GM13977 (cell line): ENCODE results near the gene VWA2.

Experiments
- DNase-seq: peaks from one replicate; pipeline ENCODE4 v3.0.0; 2012; ENCODE audit warnings: low spot score
- in situ Hi-C: fragments of 300-500 bp; cut with MboI; formaldehyde crosslinking; loops from one replicate; pipeline ENCODE4 v1.12.0; 2022; ENCODE audit warnings: low sequenced_read_pairs, low pct_unique_long_range_greater_than_20kb, mixed read lengths, inconsistent platforms; ENCODE audit not compliant: unreplicated experiment
- TF ChIP-seq, protein P1 (sequence below): IDR thresholded peaks from 2 replicates; pipeline ENCODE4 v1.5.1; 2012; ENCODE audit warnings: mild to moderate bottlenecking, control low read depth; ENCODE audit not compliant: insufficient read depth; ENCODE audit errors: extremely low read depth, missing control alignments

Gene VWA2

DNA sequence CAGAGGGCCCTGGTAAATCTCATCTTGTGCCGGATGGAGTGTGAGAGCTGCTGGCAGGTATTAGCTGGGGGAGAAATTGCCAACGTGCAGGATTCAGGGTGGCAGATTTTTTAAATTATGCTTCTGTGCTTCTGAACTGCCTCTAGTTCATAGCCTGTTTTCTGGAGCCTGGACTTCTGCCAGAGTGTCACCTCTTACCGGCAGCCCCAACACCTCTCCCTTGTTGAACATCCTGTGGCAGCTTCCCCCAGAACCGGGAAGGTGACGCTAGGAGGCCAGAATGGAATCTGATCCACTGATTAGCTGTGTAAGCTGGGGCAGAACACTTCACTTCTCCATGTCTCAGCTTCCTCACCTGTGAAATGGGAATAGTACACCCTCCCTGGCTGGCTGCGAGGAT is 5.1 kb downstream of the VWA2 start:
- DNase-seq = no peak
- TF ChIP-seq, protein P1, sequence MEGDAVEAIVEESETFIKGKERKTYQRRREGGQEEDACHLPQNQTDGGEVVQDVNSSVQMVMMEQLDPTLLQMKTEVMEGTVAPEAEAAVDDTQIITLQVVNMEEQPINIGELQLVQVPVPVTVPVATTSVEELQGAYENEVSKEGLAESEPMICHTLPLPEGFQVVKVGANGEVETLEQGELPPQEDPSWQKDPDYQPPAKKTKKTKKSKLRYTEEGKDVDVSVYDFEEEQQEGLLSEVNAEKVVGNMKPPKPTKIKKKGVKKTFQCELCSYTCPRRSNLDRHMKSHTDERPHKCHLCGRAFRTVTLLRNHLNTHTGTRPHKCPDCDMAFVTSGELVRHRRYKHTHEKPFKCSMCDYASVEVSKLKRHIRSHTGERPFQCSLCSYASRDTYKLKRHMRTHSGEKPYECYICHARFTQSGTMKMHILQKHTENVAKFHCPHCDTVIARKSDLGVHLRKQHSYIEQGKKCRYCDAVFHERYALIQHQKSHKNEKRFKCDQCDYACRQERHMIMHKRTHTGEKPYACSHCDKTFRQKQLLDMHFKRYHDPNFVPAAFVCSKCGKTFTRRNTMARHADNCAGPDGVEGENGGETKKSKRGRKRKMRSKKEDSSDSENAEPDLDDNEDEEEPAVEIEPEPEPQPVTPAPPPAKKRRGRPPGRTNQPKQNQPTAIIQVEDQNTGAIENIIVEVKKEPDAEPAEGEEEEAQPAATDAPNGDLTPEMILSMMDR = no peak
- in situ Hi-C loops = no loop called here

GRCh38 chr10:114245121-114245791 is 6.2 kb downstream of the VWA2 start:
- DNase-seq = no peak
- in situ Hi-C loops = no loop called here
- TF ChIP-seq, protein P1 = no peak

DNA sequence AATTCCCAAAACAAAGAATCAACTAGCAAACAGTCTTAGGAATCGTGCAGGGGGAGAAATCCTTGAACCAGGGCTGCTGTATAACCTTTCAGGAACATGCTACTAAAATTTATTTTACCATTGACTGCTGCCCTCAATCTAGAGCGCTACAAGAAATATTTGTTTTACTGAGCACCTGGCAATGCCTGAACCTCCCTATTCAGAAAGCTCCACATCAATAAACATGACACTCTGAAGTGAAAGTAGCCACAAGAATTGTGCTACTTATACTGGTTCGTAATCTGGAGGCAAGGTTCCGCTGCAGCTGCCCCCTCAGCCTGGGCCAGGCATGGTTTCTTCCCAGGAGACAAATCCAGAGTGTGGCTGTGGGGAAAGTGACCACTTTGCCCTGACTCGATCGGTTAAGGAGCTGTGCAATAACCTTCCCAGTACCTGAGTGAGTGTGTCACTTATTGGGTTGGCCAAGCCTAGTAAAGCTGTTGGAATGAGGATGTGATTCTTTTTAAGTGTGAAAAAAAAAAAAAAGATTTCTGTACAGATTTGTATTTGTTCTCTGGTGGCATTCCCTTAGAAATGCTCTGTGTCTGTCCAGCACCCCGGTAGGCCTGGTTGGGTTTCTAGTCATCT is 7.7 kb downstream of the VWA2 start:
- no peak for DNase-seq
- TF ChIP-seq, protein P1 = no peak
- in situ Hi-C loops = no loop called here

- DNase-seq = no peak
- in situ Hi-C loops = no loop called here
- TF ChIP-seq, protein P1 = no peak
Observed at GRCh38 chr10:114250236-114250635, 11.2 kb downstream of the VWA2 start.

DNA sequence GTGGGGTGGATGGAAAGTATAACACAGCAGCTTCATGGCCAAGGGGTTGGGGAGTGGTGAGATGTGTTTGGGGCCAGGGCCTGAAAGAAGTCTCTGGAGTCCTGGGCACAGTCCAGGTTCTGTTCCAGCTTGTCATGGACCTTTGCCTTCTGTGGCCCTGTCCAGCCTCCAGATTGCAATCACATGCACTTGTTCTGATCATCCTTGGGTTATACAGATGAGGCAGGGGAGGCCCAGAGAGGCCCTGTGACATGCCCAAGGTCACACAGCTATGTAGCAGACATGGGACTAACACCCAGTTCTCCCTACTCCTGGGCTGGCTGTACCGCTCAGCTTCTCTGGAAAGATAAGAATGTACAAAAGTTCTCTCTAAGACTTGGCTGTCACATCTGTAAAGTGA is 11.7 kb downstream of the VWA2 start:
- DNase-seq = no peak
- TF ChIP-seq, protein P1 = no peak
- in situ Hi-C loops = no loop called here

DNA sequence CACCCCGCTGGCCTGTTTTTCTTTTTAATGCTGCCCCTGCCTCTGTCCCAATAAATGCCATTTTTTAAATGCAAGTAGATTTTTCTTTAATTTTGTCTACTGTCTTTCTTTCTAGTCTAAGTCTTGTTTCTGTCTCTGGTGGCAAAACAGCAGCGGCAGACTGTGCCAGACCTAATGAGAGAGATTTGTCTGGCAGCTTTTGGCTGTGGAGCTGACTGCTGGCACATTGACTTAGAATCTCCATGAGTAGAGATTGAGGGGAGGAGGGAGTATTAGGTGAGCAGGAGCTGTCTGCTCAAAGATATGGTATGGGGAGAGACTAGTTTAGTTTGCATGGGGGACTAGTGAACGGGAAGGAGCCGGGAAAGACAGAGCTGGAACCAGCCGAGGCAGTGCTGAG is 13.0 kb downstream of the VWA2 start:
- TF ChIP-seq, protein P1 = no peak
- no peak for DNase-seq
- in situ Hi-C loops = no loop called here
